Suppressor macrophage treated with lipopolysaccharide for 1 hour (primary cell): ENCODE results near the gene QRICH1.
"Not testable (repeated sequence)": the region's sequence is repeated elsewhere in the genome, so short reads cannot be mapped to it uniquely, and the experiment has no call there.

ENCODE experiments used
- DNase-seq, 3 donors: peaks; one replicate each; pipeline ENCODE4 v3.0.0-alpha.2; 2020 to 2022

QRICH1 gene

DNA sequence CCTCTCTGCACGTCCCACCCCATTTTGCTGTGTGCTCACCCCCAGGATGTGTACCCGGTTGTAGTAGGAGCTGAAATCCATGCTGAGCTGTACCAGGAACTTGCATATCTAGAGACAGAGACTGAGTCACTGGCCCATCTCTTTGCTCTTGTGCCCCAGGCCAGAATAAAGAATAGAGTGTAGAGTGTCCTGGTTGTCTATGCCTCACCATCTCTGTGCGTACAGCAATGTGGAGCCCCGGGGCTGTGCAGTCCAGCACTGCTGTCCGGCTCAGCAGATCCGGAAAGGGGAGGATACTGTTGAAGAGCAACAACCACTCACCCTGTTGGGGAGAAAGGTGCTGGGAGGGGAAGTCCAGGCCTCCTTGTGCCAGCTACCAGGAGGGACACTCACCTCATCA, 78.1 kb downstream of the QRICH1 start:
- no peak for DNase-seq

DNA sequence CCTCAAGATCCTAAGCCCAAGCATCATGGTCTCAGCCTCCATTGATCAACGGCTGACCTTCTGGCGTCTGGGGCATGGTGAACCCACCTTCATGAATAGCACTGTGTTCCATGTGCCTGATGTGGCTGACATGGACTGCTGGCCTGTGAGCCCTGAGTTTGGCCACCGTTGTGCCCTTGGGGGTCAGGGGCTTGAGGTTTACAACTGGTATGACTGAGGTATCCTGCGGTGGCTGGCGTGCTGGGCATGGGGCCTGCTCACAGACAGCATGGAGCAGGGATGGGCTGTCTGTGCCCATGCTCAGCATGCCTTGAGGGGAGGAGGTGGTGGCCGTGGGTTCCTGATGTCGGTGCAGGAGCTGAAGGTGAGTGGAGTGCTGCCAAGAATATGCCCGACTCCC, 78.8 kb downstream of the QRICH1 start:
- DNase-seq: no peak

DNA sequence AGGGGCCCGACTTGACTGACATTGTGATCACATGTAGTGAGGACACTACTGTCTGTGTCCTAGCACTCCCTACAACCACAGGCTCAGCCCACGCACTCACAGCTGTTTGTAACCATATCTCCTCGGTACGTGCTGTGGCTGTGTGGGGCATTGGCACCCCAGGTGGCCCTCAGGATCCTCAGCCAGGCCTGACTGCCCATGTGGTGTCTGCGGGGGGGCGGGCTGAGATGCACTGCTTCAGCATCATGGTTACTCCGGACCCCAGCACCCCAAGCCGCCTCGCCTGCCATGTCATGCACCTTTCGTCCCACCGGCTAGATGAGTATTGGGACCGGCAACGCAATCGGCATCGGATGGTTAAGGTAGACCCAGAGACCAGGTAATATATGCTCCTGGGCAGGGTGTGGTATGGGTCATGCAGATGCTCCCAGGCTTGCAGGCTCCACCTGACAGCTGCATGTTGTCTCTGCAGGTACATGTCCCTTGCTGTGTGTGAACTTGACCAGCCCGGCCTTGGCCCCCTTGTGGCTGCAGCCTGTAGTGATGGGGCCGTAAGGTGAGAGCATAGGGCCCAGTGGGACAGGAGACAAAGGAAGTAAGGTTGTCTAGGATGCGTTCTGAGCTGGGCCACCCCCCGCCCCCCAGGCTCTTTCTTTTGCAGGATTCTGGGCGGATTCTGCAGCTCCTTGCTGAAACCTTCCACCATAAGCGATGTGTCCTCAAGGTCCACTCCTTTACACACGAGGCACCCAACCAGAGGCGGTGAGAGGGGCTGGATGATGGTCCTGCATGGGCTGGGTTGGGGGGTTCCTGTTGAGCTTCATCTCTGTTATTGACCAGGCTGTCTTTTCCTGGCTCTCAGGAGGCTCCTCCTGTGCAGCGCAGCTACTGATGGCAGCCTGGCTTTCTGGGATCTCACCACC, 79.9 kb downstream of the QRICH1 start:
- DNase-seq: peak; percentile 56 to 74 (median 60)

DNA sequence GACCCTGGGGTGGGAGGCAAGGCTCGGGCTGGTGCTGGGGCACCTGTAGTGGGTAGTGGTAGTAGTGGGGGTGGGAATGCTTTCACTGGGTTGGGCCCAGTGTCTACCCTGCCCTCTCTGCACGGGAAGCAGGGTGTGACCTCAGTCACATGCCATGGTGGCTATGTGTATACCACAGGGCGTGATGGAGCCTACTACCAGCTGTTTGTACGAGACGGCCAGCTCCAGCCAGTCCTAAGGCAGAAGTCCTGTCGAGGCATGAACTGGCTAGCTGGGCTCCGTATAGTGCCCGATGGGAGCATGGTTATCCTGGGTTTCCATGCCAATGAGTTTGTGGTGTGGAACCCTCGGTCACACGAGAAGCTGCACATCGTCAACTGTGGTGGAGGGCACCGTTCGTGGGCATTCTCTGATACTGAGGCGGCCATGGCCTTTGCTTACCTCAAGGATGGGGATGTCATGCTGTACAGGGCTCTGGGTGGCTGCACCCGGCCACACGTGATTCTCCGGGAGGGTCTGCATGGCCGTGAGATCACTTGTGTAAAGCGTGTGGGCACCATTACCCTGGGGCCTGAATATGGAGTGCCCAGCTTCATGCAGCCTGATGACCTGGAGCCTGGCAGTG, 80.6 kb downstream of the QRICH1 start:
- no peak for DNase-seq

DNA sequence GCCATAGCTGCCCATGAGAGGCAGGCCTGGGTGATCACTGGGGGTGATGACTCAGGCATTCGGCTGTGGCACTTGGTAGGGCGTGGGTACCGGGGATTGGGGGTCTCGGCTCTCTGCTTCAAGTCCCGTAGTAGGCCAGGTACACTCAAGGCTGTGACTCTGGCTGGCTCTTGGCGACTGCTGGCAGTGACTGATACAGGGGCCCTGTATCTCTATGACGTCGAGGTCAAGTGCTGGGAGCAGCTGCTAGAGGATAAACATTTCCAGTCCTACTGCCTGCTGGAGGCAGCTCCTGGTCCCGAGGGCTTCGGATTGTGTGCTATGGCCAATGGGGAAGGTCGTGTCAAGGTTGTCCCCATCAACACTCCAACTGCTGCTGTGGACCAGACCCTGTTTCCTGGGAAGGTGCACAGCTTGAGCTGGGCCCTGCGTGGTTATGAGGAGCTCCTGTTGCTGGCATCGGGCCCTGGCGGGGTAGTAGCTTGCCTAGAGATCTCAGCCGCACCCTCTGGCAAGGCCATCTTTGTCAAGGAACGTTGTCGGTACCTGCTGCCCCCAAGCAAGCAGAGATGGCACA, 81.3 kb downstream of the QRICH1 start:
- no peak for DNase-seq

DNA sequence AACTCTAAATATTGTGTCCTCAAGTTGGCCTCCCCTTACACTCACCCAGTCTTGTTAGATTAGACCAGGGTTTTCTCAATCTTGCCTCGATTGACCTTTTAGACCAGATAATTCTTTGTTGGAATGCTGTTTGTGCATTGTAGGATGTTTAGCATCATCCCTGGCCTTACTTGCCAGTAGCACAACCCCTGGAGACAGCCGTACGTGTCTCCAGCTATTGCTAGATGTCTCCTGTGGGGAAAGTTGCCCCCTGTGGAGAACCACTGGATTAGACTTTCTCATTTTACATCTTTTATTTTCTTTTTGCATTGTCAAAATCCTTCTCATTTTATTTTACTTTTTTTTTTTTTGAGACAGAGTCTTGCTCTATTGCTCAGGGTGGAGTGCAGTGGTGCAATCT, 84.5 kb downstream of the QRICH1 start:
- DNase-seq: no peak

DNA sequence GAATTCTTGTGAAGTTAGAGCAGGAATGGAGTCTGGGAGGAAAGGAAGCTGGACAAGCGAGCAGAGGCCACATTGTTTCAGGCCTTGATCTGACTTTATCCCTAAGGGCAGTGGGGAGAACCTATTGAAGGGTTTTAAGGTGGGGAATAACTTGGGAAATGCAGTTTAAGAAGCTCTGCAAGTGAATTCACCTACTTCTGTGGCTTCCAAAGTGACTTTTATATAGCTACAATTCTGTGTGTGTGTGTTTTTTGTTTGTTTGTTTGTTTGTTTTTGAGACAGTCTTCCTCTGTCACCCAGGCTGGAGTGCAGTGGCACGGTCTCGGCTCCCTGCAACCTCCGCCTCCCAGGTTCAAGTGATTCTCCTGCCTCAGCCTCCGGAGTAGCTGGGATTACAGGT, 85.2 kb downstream of the QRICH1 start:
- not testable (repeated sequence) for DNase-seq

DNA sequence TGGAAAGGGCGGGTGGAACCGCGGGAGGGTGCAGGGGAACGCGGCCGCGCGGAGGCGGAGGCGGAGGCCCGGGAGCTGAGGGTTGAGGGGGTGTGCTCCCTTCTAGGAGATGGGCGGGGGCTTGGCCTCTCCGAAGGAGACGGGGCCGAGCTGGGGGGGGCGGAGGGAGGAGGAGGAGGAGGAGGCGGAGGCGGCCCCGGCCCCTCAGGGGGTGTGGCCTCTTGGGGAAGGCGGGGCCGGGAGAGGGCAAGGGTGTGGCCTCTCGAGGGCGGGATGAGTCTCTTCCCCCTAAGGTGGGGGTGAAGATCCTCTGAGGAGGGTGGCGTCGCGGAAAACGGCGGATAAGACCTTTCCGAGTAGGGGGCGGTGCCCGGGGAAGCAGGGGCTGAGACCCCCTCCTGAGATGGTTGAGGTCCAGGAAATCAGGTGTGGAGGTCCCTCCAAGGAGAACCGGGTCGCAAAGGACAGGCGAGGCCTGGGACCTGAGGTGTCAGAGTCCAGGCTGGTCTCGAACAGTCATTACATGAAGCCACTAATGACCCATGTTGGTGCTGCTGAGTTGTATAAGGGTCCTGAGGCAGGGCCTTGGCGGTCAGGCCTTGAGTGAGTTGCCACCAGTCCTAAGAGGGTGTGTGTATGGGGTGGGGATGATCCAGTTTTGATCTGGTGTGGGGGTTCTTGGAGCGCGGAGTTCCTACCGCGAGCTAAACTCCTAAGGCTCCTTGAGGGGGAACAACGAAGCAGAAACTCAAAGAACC, 85.9 kb downstream of the QRICH1 start:
- peak; percentile 77 to 93 (median 86) for DNase-seq

DNA sequence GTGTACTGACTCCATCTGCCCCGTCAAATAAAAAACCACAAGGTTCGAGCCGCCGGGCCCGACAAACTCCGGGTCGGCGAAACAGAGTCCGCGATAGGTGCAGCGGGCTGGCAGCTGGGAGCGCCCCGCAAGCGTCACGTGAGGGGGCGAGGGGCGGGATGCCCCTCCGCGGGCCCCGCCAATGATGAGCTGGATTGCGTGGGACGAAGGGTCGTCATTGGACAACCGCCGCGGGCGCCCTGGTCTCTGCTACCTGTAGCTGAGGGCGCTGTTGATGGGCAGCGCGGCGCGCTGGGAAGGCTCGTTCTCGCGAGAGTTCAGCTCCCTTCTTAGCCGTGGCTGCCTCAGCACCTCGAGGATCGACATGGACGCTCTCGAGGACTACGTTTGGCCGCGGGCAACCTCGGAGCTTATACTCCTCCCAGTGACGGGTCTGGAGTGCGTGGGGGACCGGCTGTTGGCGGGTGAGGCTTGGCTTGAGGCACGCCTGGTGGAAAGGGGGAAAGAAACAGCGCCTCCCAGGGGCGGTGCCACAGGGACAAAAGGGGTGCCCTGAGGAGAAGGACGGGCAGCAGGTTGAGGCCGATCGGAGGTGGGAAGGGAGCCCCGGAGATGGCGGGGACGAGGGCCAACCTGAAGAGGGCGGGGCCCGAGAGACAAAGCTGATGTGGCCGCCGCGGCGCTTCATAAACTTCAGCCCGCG, 86.7 kb downstream of the QRICH1 start, which contains the start of gene WDR6:
Gene WDR6, plus strand, starts transcription at position 324 of the 703 bp plus-strand sequence. Its CDS starts 41 bp downstream, at position 365.
- DNase-seq: peak; percentile 94 to 97 (median 94)

DNA sequence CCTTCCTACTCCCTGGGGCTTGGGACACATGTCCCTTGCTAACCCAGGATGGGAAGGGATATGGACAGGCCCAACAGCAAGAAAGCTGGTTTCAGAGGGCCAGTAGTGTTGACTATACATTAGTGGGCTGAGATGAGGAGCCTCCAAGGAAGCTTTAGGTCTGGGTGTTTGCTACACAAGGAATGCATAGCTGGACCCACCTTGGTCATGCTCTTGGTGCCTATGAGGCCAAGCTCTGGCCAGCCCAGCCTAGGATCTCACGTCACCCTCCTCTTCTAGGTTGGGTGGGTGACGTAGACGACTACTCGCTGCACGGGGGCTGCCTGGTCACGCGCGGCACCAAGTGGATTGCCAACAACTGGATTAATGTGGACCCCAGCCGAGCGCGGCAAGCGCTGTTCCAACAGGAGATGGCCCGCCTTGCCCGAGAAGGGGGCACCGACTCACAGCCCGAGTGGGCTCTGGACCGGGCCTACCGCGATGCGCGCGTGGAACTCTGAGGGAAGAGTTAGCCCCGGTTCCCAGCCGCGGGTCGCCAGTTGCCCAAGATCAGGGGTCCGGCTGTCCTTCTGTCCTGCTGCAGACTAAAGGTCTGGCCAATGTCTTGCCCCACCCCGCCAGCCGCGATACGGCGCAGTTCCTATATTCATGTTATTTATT, 87.3 kb downstream of the QRICH1 start:
- DNase-seq: peak; percentile 41 to 60 (median 44)

DNA sequence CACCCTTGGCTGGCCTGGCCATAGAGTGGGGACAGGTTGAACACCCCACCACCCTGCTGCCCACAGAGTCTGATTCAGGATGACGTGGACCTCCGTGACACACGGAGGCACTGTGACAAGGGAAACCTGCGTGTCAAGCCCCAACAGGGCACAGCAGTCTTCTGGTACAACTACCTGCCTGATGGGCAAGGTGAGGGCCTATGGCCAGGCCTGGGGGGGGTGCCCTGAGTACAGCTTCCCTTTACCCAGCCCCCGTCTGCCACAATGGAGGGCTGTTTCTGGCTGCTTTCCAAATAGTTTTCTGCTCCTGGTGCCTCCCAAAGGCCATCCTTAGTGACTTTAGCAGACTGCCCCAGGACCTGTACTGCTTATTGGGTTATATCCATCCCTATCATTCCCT, 87.9 kb downstream of the QRICH1 start:
- DNase-seq: no peak

DNA sequence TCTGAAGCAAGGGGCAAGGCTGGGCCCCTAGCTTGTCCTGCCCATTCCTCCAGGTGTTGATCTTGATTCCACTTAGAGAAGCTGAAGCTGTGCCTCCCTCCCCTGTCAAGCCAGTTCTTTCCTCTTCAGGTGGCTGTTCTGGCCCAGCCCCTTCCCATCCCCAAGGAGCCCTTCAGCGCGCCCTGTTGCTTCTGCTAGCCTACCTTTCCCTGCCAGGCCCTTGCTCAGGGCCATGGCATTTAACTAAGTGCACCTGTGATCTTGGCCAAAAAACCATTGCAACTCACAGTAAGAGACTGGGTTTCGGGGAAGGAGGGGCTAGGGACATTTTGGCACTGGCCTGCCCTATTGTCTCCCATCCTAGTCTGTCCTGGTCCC, 88.6 kb downstream of the QRICH1 start:
- no peak for DNase-seq

DNA sequence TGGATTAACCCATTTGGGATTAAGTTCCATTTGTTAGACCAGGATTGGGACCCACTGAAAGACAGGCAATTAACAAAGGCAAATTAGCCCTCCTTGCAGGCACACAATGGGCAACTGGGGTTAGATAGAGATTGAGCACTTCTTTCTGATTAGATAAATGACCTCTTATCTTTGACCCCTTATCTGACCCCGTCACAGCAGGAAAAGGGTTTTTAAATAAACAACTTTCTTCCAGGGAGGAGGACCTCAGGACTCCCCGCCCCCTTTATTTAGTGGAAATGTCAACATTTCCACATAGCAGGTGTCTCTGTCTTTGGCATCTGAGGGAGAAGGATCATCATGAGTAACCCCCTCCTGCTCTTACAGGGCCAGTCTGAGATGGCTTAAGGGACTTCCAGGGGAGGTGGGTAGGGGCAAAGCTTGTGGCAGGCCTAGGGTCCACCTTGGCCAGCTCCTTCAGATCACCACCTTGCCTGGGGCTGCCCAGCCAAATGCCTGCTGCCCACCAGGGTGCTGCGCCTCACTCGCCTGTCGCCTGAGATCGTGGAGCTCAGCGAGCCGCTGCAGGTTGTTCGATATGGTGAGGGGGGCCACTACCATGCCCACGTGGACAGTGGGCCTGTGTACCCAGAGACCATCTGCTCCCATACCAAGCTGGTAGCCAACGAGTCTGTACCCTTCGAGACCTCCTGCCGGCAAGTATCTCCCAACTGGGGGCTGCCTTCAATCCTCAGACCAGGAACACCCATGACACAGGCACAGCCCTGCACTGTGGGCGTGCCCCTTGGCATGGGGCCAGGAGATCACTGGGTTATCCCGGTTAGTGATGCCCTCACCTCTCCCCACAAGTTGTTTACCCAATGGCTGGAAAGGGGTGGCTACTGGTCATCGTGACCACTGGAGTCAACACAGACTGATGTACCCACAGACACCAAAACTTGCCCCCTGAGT, 89.2 kb downstream of the QRICH1 start:
- DNase-seq: peak in 1 of 3 donors; percentile 30

DNA sequence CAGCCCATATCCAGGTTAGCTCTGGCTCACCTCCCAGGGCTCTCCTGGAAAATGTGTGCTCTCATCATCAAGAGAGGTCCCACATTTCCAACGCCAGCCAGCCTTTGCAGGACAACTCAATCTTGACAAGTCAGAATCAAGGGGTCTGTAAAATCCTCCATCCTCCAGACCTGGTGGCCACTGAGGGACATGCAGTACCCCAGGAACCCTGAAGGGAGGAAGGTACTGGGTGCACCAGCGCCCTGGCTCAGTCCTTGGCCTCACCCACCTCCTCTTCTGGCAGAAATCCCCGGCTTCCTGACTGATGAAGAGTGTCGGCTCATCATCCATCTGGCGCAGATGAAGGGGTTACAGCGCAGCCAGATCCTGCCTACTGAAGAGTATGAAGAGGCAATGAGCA, 92.7 kb downstream of the QRICH1 start:
- no peak for DNase-seq

DNA sequence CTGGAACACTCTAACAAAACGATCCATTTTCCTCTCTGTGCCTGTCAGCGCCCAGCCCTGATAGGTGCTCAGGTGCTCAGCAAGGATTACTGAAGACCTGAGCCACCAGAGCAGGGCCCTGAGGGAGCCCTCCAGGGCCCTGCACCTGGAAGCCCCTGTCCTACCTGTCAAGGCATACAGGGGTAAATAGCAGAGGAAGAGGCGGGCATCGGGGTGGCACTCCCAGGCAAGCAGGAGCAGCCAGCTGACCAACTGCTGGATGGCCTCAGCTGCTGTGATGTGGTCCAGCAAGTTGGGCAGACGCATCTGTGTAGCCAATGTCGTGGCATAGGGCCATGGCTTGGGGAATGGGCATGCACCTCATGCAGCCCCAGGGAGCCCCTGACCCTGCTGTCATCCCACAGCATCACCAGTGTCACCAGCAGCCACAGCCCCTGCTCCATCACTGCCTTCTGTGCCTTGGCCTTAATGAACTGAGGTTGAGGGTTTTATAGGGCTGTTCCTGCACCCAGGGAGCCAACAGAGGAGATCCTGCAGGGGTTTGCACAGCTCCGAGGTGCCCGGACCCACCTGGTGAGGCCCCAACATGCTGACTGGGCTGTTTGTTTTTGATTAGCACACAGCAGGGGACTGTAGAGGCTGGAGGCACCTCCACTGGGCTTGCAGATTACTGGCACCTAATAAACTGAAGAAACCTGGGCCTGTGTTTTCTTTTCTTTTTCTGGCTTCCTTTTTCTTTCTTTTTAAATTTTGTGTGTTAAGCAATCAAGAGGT, 94.6 kb downstream of the QRICH1 start:
- DNase-seq: no peak

DNA sequence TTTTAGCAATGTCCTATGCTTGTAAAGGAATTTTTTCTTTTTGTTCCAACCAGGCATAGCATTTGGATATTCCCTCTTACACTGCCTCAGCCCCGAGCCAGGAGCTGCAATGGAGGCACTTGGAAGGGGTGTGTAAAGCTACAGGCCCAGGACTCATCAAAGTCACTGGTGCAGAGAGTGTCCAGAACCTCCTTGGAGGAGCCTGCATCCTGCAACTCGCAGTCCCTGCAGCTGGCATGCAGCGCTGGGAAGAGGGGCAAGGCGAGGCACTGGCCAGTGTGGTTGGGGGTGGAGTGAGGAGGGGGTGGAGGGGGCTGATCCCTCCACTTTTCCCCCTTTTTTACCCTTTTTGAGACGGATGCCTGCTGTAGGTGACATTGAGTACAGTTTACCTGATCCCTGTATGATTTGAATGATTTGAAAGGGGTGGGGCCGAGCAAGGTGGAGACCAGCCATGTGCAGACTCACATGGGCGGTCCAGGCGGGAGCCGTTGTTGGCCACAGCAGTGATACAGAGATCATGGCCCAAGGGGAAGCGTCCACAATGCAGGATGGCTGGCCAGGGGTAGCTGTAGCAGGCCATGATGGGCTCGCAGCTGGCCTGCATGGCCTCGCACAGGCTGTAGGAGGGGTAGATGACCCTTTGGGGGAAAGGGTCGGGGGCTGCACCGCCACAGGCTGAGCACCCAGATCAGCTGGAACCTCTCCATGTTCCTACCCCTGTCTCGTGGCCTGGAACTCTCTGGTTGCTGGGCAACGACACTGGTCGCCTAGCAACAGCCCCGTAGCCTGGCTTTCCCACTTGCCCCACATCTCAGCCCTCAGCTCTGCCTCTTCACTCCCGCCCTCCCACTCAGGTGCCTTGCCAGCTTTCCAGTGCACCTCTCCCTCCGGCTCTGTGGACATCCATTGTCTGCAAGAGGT, 95.9 kb downstream of the QRICH1 start:
- no peak for DNase-seq

DNA sequence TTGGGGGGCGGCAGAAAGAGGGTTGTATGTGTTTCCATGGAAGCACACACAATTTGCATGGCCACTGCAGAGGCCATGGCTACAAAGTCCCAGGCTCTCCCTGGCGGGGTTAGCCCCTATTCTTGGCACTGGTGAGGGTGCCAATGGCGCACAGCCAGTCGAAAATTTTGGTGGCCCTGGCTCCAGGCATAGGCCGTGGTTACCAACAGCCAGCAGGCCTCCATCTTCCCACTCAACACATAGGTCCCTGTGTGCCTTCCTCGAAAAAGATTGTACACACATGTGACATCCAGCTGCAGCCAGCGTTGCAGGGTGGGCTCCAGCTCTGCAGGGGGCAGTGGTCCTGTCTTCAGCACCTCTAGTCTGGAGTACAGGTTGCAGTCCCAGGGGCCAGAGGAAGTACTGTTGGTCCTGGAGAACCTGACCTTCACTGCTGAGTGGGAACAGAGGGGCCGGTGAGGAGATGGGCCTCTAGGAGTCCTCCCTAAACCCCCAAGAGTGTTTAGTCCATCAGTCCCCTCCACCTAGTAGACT, 96.7 kb downstream of the QRICH1 start:
- DNase-seq: no peak

DNA sequence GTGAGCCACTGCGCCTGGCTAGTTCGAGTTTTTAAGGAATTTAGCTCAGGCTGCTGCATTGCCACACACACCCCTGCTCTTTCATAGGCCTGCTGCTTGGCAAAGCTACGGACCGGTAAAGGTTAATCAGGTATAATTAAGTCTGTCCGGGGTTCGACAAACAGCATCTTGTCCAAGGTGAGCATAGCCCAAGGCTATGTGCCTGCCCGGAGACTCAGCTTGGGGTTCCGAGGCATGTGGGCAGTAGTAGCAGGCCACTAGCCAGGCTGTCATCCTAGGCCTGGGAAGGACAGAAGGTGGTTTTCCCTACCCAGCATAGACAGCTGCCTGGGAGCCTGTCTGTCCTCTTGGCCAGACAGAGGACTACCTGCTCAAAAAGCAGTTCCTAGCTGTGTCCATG, 97.2 kb downstream of the QRICH1 start:
- DNase-seq: no peak
